Measurements from ENCODE around the gene GCDH. TPM values are rescaled to one million over a fixed set of nuclear protein-coding genes. Genes with fewer than 3 reads are reported as not detected.

The GCDH gene
- total RNA-seq, 1 experiment from 2014 or later = 15.6 TPM

- in situ Hi-C loops (cut with HindIII; ENCODE audit: low pct_unique_long_range_greater_than_20kb, low sequenced_read_pairs) (no loop called here), intact Hi-C loops (cut with micrococcal nuclease; ENCODE audit: unreplicated experiment) (no loop called here)
- POLR2A ChIA-PET = interaction anchor here (0.6 kb wide), 1 partner anchor 99 kb away, joined by 4 read pairs; no protein-coding TSS in a partner anchor
- Histone ChIP-seq H3K36me3 (ENCODE audit: control insufficient read depth, insufficient read depth, low read length) (no peaks in the 10 kb centered on the region), H3K9me3 (ENCODE audit: control insufficient read depth, insufficient read depth, low read depth, low read length) (no peaks in the 10 kb centered on the region), H3K4me3 (ENCODE audit: low read depth in 2 of 2, low read length in 2 of 2) (no peak overlapping the region), H3K27me3 (ENCODE audit: control insufficient read depth, insufficient read depth, low read length) (no peaks in the 10 kb centered on the region), H3K27ac (ENCODE audit: low read length) (no peak overlapping the region), H3K4me1 (ENCODE audit: control insufficient read depth, insufficient read depth, low read length) (no peaks in the 10 kb centered on the region)
- BruUV-seq (replicated peaks) = no TSS peak
- no peak for ATAC-seq
- TF ChIP-seq TCF7L2 (IDR thresholded peaks at IDR 0.05; ENCODE audit: low read depth, low read length) (no peak), SIN3A (IDR thresholded peaks at IDR 0.05; ENCODE audit: borderline replicate concordance, insufficient read depth, low read depth, low read length) (no peak), CTCF (IDR thresholded peaks at IDR 0.05) (no peak), POLR2AphosphoS5 (IDR thresholded peaks at IDR 0.05; ENCODE audit: low read depth, low read length) (no peak)
- TF ChIP-seq, protein P1, sequence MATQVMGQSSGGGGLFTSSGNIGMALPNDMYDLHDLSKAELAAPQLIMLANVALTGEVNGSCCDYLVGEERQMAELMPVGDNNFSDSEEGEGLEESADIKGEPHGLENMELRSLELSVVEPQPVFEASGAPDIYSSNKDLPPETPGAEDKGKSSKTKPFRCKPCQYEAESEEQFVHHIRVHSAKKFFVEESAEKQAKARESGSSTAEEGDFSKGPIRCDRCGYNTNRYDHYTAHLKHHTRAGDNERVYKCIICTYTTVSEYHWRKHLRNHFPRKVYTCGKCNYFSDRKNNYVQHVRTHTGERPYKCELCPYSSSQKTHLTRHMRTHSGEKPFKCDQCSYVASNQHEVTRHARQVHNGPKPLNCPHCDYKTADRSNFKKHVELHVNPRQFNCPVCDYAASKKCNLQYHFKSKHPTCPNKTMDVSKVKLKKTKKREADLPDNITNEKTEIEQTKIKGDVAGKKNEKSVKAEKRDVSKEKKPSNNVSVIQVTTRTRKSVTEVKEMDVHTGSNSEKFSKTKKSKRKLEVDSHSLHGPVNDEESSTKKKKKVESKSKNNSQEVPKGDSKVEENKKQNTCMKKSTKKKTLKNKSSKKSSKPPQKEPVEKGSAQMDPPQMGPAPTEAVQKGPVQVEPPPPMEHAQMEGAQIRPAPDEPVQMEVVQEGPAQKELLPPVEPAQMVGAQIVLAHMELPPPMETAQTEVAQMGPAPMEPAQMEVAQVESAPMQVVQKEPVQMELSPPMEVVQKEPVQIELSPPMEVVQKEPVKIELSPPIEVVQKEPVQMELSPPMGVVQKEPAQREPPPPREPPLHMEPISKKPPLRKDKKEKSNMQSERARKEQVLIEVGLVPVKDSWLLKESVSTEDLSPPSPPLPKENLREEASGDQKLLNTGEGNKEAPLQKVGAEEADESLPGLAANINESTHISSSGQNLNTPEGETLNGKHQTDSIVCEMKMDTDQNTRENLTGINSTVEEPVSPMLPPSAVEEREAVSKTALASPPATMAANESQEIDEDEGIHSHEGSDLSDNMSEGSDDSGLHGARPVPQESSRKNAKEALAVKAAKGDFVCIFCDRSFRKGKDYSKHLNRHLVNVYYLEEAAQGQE (IDR thresholded peaks at IDR 0.05; ENCODE audit: insufficient read depth in 1 of 2, low read depth in 2 of 2, low read length in 1 of 2) = no peak
- DNase-seq (ENCODE audit: low read depth, low spot score) = no peak
- CTCF ChIA-PET = interaction anchor here (0.7 kb wide), 1 partner anchor 11 kb away, joined by 8 read pairs; no protein-coding TSS in a partner anchor
Measured at GRCh38 chr19:12858041-12858928, 32.7 kb upstream of the GCDH start.

- DNase-seq (ENCODE audit: low read depth, low spot score) (no peak), ATAC-seq (no peak)
- no peaks in the 10 kb centered on the region for H3K27me3 ChIP-seq (ENCODE audit: control insufficient read depth, insufficient read depth, low read length)
- ChIA-PET POLR2A (no interaction called here), CTCF (no interaction called here)
- intact Hi-C loops (cut with micrococcal nuclease; ENCODE audit: unreplicated experiment) = no loop called here
- in situ Hi-C loops (cut with HindIII; ENCODE audit: low pct_unique_long_range_greater_than_20kb, low sequenced_read_pairs) = no loop called here
- H3K27ac ChIP-seq (ENCODE audit: low read length) = no peak overlapping the region
- H3K4me3 ChIP-seq (ENCODE audit: low read depth in 2 of 2, low read length in 2 of 2) = no peak overlapping the region
- H3K36me3 ChIP-seq (ENCODE audit: control insufficient read depth, insufficient read depth, low read length) = no peaks in the 10 kb centered on the region
- H3K4me1 ChIP-seq (ENCODE audit: control insufficient read depth, insufficient read depth, low read length) = no peaks in the 10 kb centered on the region
- no peaks in the 10 kb centered on the region for H3K9me3 ChIP-seq (ENCODE audit: control insufficient read depth, insufficient read depth, low read depth, low read length)
- BruUV-seq (replicated peaks) = no TSS peak
- TF ChIP-seq SIN3A (IDR thresholded peaks at IDR 0.05; ENCODE audit: borderline replicate concordance, insufficient read depth, low read depth, low read length) = no peak
- no peak for TF ChIP-seq POLR2AphosphoS5 (IDR thresholded peaks at IDR 0.05; ENCODE audit: low read depth, low read length)
- no peak for TF ChIP-seq CTCF (IDR thresholded peaks at IDR 0.05)
Measured at GRCh38 chr19:12859546-12859945, 31.4 kb upstream of the GCDH start.

All from Panc1 (cell line).